ENCODE results near the gene IGSF6. TPM values are rescaled to one million over a fixed set of nuclear protein-coding genes. Genes with fewer than 3 reads are reported as not detected.
"Not testable (repeated sequence)": the region's sequence is repeated elsewhere in the genome, so short reads cannot be mapped to it uniquely, and the experiment has no call there.

IGSF6 gene
- total RNA-seq, 2 experiments from 2014 or later, result 0.20 TPM; not detected in 1

- intact Hi-C loops (cut with micrococcal nuclease), result no loop called here
- peaks cover 16% of the 10 kb centered on the region for H3K36me3 Mint-ChIP-seq (ENCODE audit: low read depth)
Observed at GRCh38 chr16:21638573-21638975, 13.8 kb downstream of the IGSF6 start.

GRCh38 chr16:21637032-21637968 is 15.1 kb downstream of the IGSF6 start:
- peaks cover 50% of the 10 kb centered on the region for H3K4me1 Mint-ChIP-seq (ENCODE audit: low read depth)
- intact Hi-C loops (cut with micrococcal nuclease), result no loop called here
- no peak for DNase-seq
- no peaks in the 10 kb centered on the region for H3K27me3 Mint-ChIP-seq
- H3K4me3 Mint-ChIP-seq, result no peak overlapping the region
- POLR2A ChIA-PET, result interaction anchor here (0.6 to 1.8 kb wide), 7 partner anchors 9 to 315 kb away, joined by 3 to 6 read pairs (median 3); no protein-coding TSS in a partner anchor
- H3K9me3 Mint-ChIP-seq, result no peaks in the 10 kb centered on the region
- ATAC-seq, result no peak
- peak overlapping the region; percentile 43 for H3K27ac Mint-ChIP-seq
- CTCF ChIA-PET, result interaction anchor here (0.6 to 6.4 kb wide), 6 partner anchors 9 to 54 kb away, joined by 3 to 38 read pairs (median 6); no protein-coding TSS in a partner anchor
- no peak for TF ChIP-seq CTCF (IDR thresholded peaks at IDR 0.05)
- H3K36me3 Mint-ChIP-seq (ENCODE audit: low read depth), result peaks cover 20% of the 10 kb centered on the region

More at GRCh38 chr16:21638573-21638975, 13.8 kb downstream of the IGSF6 start:
- DNase-seq (peak; percentile 54), ATAC-seq (peak; percentile 88)
- H3K27me3 Mint-ChIP-seq, result no peaks in the 10 kb centered on the region
- H3K9me3 Mint-ChIP-seq, result no peaks in the 10 kb centered on the region
- peaks cover 45% of the 10 kb centered on the region for H3K4me1 Mint-ChIP-seq (ENCODE audit: low read depth)
- POLR2A ChIA-PET, result interaction anchor here (0.6 to 1.8 kb wide), 7 partner anchors 8 to 70 kb away, joined by 3 to 6 read pairs (median 3); no protein-coding TSS in a partner anchor
- H3K4me3 Mint-ChIP-seq, result no peak overlapping the region
- H3K27ac Mint-ChIP-seq, result peak overlapping the region; percentile 82
- CTCF ChIA-PET, result interaction anchor here (1.3 to 6.4 kb wide), 7 partner anchors 16 to 70 kb away, joined by 6 to 61 read pairs (median 17); partner anchors contain the start of gene METTL9
- TF ChIP-seq CTCF (IDR thresholded peaks at IDR 0.05), result no peak

- H3K27ac Mint-ChIP-seq; CTCF ChIA-PET; intact Hi-C loops (cut with micrococcal nuclease); H3K4me3 Mint-ChIP-seq; H3K27me3 Mint-ChIP-seq; DNase-seq; ATAC-seq; H3K9me3 Mint-ChIP-seq: not testable (repeated sequence)
- H3K36me3 Mint-ChIP-seq (ENCODE audit: low read depth), result peaks cover 21% of the 10 kb centered on the region
- peaks cover 57% of the 10 kb centered on the region for H3K4me1 Mint-ChIP-seq (ENCODE audit: low read depth)
- POLR2A ChIA-PET, result interaction anchor here (1.6 kb wide), 1 partner anchor 28 kb away, joined by 3 read pairs; no protein-coding TSS in a partner anchor
Observed at GRCh38 chr16:21635694-21636093, 16.7 kb downstream of the IGSF6 start.

- intact Hi-C loops (cut with micrococcal nuclease), result no loop called here
- Mint-ChIP-seq H3K4me3 (no peak overlapping the region), H3K4me1 (ENCODE audit: low read depth) (peaks cover 53% of the 10 kb centered on the region), H3K9me3 (no peaks in the 10 kb centered on the region), H3K27ac (no peak overlapping the region), H3K36me3 (ENCODE audit: low read depth) (peaks cover 28% of the 10 kb centered on the region), H3K27me3 (no peaks in the 10 kb centered on the region)
- ATAC-seq (no peak), DNase-seq (peak; percentile 36)
- CTCF ChIA-PET, result no interaction called here
- TF ChIP-seq CTCF (IDR thresholded peaks at IDR 0.05), result no peak
- POLR2A ChIA-PET, result interaction anchor here (1.6 kb wide), 1 partner anchor 26 kb away, joined by 3 read pairs; no protein-coding TSS in a partner anchor
Observed at GRCh38 chr16:21634216-21634615, 18.2 kb downstream of the IGSF6 start.

- peak overlapping the region; percentile 71 for H3K27ac Mint-ChIP-seq
- H3K27me3 Mint-ChIP-seq; ATAC-seq; DNase-seq; intact Hi-C loops (cut with micrococcal nuclease); H3K9me3 Mint-ChIP-seq; H3K4me3 Mint-ChIP-seq; POLR2A ChIA-PET: not testable (repeated sequence)
- H3K4me1 Mint-ChIP-seq (ENCODE audit: low read depth), result peaks cover 36% of the 10 kb centered on the region
- peaks cover 41% of the 10 kb centered on the region for H3K36me3 Mint-ChIP-seq (ENCODE audit: low read depth)
- CTCF ChIA-PET, result interaction anchor here (1.4 kb wide), 1 partner anchor 48 kb away, joined by 3 read pairs; no protein-coding TSS in a partner anchor
Observed at GRCh38 chr16:21631951-21632575, 20.3 kb downstream of the IGSF6 start.

GRCh38 chr16:21631376-21631775 is 21.0 kb downstream of the IGSF6 start:
- POLR2A ChIA-PET, ATAC-seq: not testable (repeated sequence)

GRCh38 chr16:21630866-21631265 is 21.5 kb downstream of the IGSF6 start:
- H3K4me1 Mint-ChIP-seq (ENCODE audit: low read depth), result peaks cover 40% of the 10 kb centered on the region
- ATAC-seq; H3K4me3 Mint-ChIP-seq; H3K27ac Mint-ChIP-seq; H3K27me3 Mint-ChIP-seq; intact Hi-C loops (cut with micrococcal nuclease); DNase-seq; H3K9me3 Mint-ChIP-seq; POLR2A ChIA-PET: not testable (repeated sequence)
- peaks cover 47% of the 10 kb centered on the region for H3K36me3 Mint-ChIP-seq (ENCODE audit: low read depth)
- CTCF ChIA-PET, result interaction anchor here (0.8 kb wide), 1 partner anchor 10 kb away, joined by 3 read pairs; no protein-coding TSS in a partner anchor

More at GRCh38 chr16:21631376-21631775, 21.0 kb downstream of the IGSF6 start:
- CTCF ChIA-PET, result interaction anchor here (0.8 kb wide), 1 partner anchor 10 kb away, joined by 3 read pairs; no protein-coding TSS in a partner anchor
- Mint-ChIP-seq H3K36me3 (ENCODE audit: low read depth) (peaks cover 47% of the 10 kb centered on the region), H3K4me1 (ENCODE audit: low read depth) (peaks cover 39% of the 10 kb centered on the region)
- DNase-seq; H3K9me3 Mint-ChIP-seq; H3K27ac Mint-ChIP-seq; H3K4me3 Mint-ChIP-seq; H3K27me3 Mint-ChIP-seq; intact Hi-C loops (cut with micrococcal nuclease): not testable (repeated sequence)
